DND-41 (cell line): ENCODE data around the gene TGFBR3L.

ENCODE experiments used
- CTCF ChIP-seq: IDR thresholded peaks from 2 replicates; pipeline ENCODE4 v1.5.1; 2012; ENCODE audit warnings: borderline replicate concordance, low read length, moderate library complexity, mild to moderate bottlenecking; ENCODE audit not compliant: poor library complexity, severe bottlenecking; ENCODE audit errors: extremely low read depth
- EZH2 ChIP-seq: IDR thresholded peaks from 3 replicates; pipeline ENCODE4 v1.6.1; 2012; ENCODE audit warnings: borderline replicate concordance, low read depth, mild to moderate bottlenecking, moderate library complexity, low read length, inconsistent platforms; ENCODE audit not compliant: severe bottlenecking

- TF ChIP-seq CTCF (no peak), EZH2 (no peak)
Measured at GRCh38 chr19:7959211-7959610, 44.6 kb downstream of the TGFBR3L start.
